ENCODE results near the gene C1orf50. TPM values are rescaled to one million over a fixed set of nuclear protein-coding genes. Genes with fewer than 3 reads are reported as not detected.

The C1orf50 gene
- total RNA-seq, 1 donor = 4.2 TPM

- TF ChIP-seq CTCF (IDR thresholded peaks at IDR 0.05; ENCODE audit: insufficient read depth, low read length) = no peak
- DNase-seq (ENCODE audit: low read depth) = peak; percentile 82
- peak within 1 kb of the TSS; percentile 83 for H3K4me3 ChIP-seq (ENCODE audit: low read depth, low read length)
Observed at GRCh38 chr1:42816585-42817439, 49.8 kb downstream of the C1orf50 start, which contains the start of the genes ERMAP and SVBP. TSS of gene ERMAP (plus strand) at chr1:42817122. CDS start at chr1:42830449, 13,327 bp downstream. TSS of gene SVBP (minus strand) at chr1:42817397. CDS start at chr1:42816544, 853 bp downstream.

GRCh38 chr1:42817440-42817767, 50.4 kb downstream of the C1orf50 start:
- TF ChIP-seq CTCF (IDR thresholded peaks at IDR 0.05; ENCODE audit: insufficient read depth, low read length) = no peak
- DNase-seq (ENCODE audit: low read depth) = no peak
- H3K4me3 ChIP-seq (ENCODE audit: low read depth, low read length) = peak overlapping the region; percentile 57

GRCh38 chr1:42817976-42818375, 50.9 kb downstream of the C1orf50 start:
- no peak for TF ChIP-seq CTCF (IDR thresholded peaks at IDR 0.05; ENCODE audit: insufficient read depth, low read length)
- peak overlapping the region; percentile 57 for H3K4me3 ChIP-seq (ENCODE audit: low read depth, low read length)
- no peak for DNase-seq (ENCODE audit: low read depth)

GRCh38 chr1:42820813-42821212, 53.8 kb downstream of the C1orf50 start:
- TF ChIP-seq CTCF (IDR thresholded peaks at IDR 0.05; ENCODE audit: insufficient read depth, low read length) = no peak
- DNase-seq (ENCODE audit: low read depth) = no peak

GRCh38 chr1:42821690-42822089, 54.6 kb downstream of the C1orf50 start:
- no peak overlapping the region for H3K4me3 ChIP-seq (ENCODE audit: low read depth, low read length)
- no peak for TF ChIP-seq CTCF (IDR thresholded peaks at IDR 0.05; ENCODE audit: insufficient read depth, low read length)
- no peak for DNase-seq (ENCODE audit: low read depth)

More at GRCh38 chr1:42820813-42821212, 53.8 kb downstream of the C1orf50 start:
- H3K4me3 ChIP-seq (ENCODE audit: low read depth, low read length) = no peak overlapping the region

- DNase-seq (ENCODE audit: low read depth) = peak; percentile 58
- no peak overlapping the region for H3K4me3 ChIP-seq (ENCODE audit: low read depth, low read length)
Observed at GRCh38 chr1:42822800-42823392, 55.8 kb downstream of the C1orf50 start.

More at GRCh38 chr1:42822800-42823392, 55.8 kb downstream of the C1orf50 start:
- no peak for TF ChIP-seq CTCF (IDR thresholded peaks at IDR 0.05; ENCODE audit: insufficient read depth, low read length)
